ENCODE data around the gene FMNL2.

FMNL2 gene

DNA sequence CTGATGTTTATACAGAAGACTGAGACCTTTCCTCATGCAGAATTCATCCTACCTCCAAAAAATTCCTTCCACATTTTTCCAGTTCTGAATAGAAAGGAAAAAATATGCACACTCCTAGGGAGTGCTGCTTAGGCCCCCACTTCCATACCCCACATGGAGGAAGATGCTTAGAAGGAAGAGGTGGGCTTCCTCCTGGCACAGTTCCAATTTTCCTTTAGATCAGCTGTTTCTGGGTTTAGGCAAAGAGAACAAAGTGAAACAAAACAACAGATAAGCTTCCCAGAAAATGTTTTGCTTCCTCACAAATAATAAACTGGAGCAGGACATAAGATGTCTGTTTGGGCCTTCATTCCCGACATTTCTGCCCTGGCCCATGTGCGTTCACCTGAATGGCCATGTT lies 209.7 kb downstream of the FMNL2 start:
- Histone ChIP-seq H3K27ac (ENCODE audit: low read depth, low read length, poor library complexity, severe bottlenecking) (no peak overlapping the region), H2AFZ (ENCODE audit: low read length) (no peak overlapping the region), H3F3A (ENCODE audit: insufficient read depth, low read length) (no peaks in the 10 kb centered on the region)

DNA sequence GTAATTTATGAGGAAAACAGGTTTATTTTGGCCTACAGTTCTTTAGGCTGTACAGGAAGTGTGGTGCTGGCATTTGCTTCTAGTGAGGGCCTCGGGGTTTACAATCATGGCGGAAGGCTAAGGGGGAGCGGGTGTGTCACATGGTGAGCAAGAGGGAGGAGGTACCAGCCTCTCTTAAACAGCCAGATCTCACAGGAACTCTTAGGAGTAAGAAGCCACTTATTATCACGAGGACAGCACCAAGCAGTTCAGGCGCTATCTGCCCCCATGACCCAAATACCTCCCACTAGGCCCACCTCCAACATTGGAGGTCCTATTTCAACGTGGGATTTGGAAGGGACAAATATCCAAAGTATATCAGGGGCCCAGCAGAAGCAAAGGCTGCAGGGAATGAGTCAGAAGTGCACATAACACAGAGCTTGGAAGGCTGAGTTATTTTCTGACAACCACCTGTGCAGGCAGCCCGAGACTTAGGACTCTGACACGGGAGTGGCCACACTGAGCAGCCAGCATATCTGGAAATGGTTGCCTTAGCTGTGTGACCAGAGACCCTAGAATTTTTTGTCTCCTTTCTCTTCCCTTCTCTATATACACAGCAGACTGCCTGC lies 211.4 kb downstream of the FMNL2 start:
- Histone ChIP-seq H3K9me3 (ENCODE audit: low read length) (no peaks in the 10 kb centered on the region), H3K36me3 (ENCODE audit: insufficient read depth, low read length) (no peaks in the 10 kb centered on the region), H3K27me3 (ENCODE audit: insufficient read depth, low read length) (0 out of 2 replicates have a peak, but pooled peaks cover 2% of the 10 kb centered on the region), H3K4me3 (ENCODE audit: low read depth, low read length, poor library complexity, severe bottlenecking) (no peak overlapping the region), H4K20me1 (ENCODE audit: insufficient read depth, low read length) (no peaks in the 10 kb centered on the region), H3K79me2 (ENCODE audit: insufficient read depth, low read length) (no peaks in the 10 kb centered on the region), H3K4me1 (ENCODE audit: insufficient read depth, low read length, severe bottlenecking) (no peaks in the 10 kb centered on the region), H2AFZ (ENCODE audit: low read length) (no peak overlapping the region), H3K27ac (ENCODE audit: low read depth, low read length, poor library complexity, severe bottlenecking) (no peak overlapping the region), H3K4me2 (ENCODE audit: low read length) (no peak overlapping the region), H3F3A (ENCODE audit: insufficient read depth, low read length) (no peaks in the 10 kb centered on the region), H3K9me2 (ENCODE audit: low read depth, low read length) (no peaks in the 10 kb centered on the region), H3K9ac (ENCODE audit: low read length) (no peak overlapping the region)
- TF ChIP-seq, protein P1, sequence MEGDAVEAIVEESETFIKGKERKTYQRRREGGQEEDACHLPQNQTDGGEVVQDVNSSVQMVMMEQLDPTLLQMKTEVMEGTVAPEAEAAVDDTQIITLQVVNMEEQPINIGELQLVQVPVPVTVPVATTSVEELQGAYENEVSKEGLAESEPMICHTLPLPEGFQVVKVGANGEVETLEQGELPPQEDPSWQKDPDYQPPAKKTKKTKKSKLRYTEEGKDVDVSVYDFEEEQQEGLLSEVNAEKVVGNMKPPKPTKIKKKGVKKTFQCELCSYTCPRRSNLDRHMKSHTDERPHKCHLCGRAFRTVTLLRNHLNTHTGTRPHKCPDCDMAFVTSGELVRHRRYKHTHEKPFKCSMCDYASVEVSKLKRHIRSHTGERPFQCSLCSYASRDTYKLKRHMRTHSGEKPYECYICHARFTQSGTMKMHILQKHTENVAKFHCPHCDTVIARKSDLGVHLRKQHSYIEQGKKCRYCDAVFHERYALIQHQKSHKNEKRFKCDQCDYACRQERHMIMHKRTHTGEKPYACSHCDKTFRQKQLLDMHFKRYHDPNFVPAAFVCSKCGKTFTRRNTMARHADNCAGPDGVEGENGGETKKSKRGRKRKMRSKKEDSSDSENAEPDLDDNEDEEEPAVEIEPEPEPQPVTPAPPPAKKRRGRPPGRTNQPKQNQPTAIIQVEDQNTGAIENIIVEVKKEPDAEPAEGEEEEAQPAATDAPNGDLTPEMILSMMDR (IDR thresholded peaks at IDR 0.05; ENCODE audit: low read length) = no peak
- no peak for TF ChIP-seq EZH2 (IDR thresholded peaks at IDR 0.05; ENCODE audit: borderline replicate concordance, low read length)

More for the DNA sequence above, 209.7 kb downstream of the FMNL2 start:
- Histone ChIP-seq H4K20me1 (ENCODE audit: insufficient read depth, low read length) (no peaks in the 10 kb centered on the region), H3K27me3 (ENCODE audit: insufficient read depth, low read length) (no peaks in the 10 kb centered on the region), H3K9ac (ENCODE audit: low read length) (no peak overlapping the region), H3K4me3 (ENCODE audit: low read depth, low read length, poor library complexity, severe bottlenecking) (no peak overlapping the region), H3K4me2 (ENCODE audit: low read length) (no peak overlapping the region), H3K36me3 (ENCODE audit: insufficient read depth, low read length) (no peaks in the 10 kb centered on the region), H3K9me2 (ENCODE audit: low read depth, low read length) (no peaks in the 10 kb centered on the region), H3K4me1 (ENCODE audit: insufficient read depth, low read length, severe bottlenecking) (no peaks in the 10 kb centered on the region), H3K9me3 (ENCODE audit: low read length) (no peaks in the 10 kb centered on the region), H3K79me2 (ENCODE audit: insufficient read depth, low read length) (no peaks in the 10 kb centered on the region)
- TF ChIP-seq EZH2 (IDR thresholded peaks at IDR 0.05; ENCODE audit: borderline replicate concordance, low read length) = no peak
- TF ChIP-seq, protein P1 (IDR thresholded peaks at IDR 0.05; ENCODE audit: low read length) = no peak

DNA sequence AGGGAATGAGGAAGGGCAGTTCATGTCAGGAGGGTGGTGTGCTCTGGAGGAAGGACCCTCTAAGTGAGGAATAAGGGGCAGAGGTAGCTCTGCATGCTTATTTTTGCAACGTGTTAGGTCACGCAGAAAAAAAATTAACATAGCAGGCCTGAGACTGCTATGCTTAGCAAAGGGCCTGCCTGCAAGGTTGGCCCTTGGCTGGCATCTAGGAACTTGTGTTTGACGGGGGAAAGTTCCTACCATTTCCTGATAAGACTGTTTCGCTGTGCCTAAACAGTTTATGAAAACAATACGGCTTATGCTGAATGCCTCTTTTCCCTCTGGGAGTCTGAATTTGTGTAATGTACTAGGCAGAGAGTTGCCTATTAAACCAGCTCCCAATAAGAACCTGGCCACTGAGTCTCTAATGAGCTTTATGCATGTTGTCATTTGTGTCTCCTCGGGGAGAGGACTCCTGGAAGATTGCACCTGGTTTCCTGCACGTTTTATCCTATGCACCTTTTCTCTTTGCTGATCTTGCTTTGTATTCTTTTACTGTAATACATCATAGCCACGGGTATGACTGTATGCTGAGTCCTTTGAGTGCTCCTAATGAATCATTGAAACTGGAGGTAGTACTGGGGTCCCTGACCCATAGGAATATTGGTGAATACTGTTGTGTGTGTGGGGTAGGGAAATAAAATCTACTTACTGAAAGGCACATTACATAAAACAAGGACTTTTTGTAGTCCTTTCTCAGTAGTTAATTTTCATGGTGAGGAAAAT lies 213.3 kb downstream of the FMNL2 start:
- H3K4me3 ChIP-seq (ENCODE audit: low read depth, low read length, poor library complexity, severe bottlenecking) = no peak overlapping the region
- no peak overlapping the region for H2AFZ ChIP-seq (ENCODE audit: low read length)
- TF ChIP-seq EZH2 (IDR thresholded peaks at IDR 0.05; ENCODE audit: borderline replicate concordance, low read length) = no peak
- TF ChIP-seq, protein P1 (IDR thresholded peaks at IDR 0.05; ENCODE audit: low read length) = no peak
- H3K27ac ChIP-seq (ENCODE audit: low read depth, low read length, poor library complexity, severe bottlenecking) = no peak overlapping the region
- H3K79me2 ChIP-seq (ENCODE audit: insufficient read depth, low read length) = no peaks in the 10 kb centered on the region
- no peaks in the 10 kb centered on the region for H3K9me3 ChIP-seq (ENCODE audit: low read length)
- H3K4me1 ChIP-seq (ENCODE audit: insufficient read depth, low read length, severe bottlenecking) = no peaks in the 10 kb centered on the region
- 0 out of 2 replicates have a peak, but pooled peaks cover 4% of the 10 kb centered on the region for H3K27me3 ChIP-seq (ENCODE audit: insufficient read depth, low read length)
- H3F3A ChIP-seq (ENCODE audit: insufficient read depth, low read length) = no peaks in the 10 kb centered on the region
- H3K9ac ChIP-seq (ENCODE audit: low read length) = no peak overlapping the region
- no peak overlapping the region for H3K4me2 ChIP-seq (ENCODE audit: low read length)
- no peaks in the 10 kb centered on the region for H3K9me2 ChIP-seq (ENCODE audit: low read depth, low read length)
- H3K36me3 ChIP-seq (ENCODE audit: insufficient read depth, low read length) = no peaks in the 10 kb centered on the region
- no peaks in the 10 kb centered on the region for H4K20me1 ChIP-seq (ENCODE audit: insufficient read depth, low read length)
